Suppressor macrophage treated with lipopolysaccharide for 1 hour (primary cell): Measurements from ENCODE around the gene CACNB4.
"Not testable (repeated sequence)": the region's sequence is repeated elsewhere in the genome, so short reads cannot be mapped to it uniquely, and the experiment has no call there.

ENCODE experiments used
- DNase-seq, 3 donors: peaks; one replicate each; pipeline ENCODE4 v3.0.0-alpha.2; 2020 to 2022

CACNB4 gene

DNA sequence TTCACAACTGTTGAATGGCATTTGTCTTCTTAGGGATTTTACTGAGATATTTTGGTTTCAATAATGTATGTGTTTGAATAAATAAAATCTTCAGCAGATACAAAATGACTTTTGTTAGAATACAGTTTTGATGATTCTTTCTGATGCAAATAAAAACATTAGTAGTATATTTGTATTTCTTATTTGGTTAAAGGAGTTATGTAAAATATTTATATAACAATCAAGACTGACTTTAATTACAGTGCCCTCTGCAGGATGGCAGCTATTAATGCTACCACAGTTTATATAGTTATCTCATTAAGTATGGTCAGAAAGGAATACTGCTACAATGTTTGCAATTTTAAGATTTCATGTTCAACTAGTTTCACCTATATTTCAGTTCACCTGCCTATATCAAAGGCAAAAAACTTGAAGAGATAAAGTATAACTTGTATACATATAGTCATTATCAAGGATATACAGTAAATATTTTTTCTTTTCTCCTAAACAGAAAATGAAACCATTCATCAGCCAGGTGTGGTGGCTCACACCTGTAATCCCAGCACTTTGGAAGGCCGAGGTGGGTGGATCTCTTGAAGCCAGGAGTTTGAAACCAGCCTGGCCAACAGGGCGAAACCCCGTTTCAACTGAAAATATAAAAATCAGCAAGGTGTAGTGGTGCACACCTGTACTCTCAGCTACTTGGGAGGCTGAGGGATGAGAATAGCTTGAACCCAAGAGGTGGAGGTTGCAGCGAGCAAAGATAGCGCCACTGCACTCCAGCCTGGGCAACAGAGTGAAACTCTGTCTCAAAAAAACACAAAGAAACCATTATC, 290.4 kb downstream of the CACNB4 start:
- DNase-seq = peak; percentile 28 to 60 (median 56)

DNA sequence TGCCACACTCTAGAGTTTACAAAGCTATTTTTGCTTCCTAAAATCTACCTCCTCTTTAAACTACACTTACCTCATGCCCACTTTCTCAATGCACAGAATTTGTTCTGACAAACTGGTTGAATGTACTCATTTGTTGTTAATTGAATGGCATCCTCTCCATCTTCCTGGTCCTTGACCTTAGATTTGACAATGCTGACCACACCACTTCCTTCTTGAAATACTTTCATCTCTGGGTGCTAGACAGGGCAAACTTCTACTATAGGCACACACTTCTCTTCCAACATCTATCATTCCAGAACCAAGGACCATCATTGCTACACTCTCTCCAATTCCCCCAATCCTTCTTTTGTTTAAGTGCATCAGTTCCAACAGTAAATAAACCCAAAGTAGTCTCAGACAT, 292.9 kb downstream of the CACNB4 start:
- no peak for DNase-seq

DNA sequence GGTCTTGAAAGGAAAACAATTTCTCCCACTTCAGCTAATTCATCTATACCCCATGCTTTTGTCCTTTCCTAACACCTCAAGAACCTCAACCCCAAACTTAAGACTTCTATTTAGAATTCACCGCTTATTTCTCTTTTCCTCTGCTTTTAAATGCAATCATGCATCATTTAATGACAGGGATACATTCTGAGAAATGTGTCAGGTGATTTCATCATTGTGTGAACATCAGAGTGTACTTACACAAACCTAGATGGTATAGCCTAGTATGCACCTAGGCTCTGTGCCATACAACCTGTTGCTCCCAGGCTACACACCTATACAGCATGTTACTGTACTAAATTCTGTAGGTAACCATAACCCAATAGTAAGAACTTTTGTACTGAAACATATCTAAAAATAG, 293.5 kb downstream of the CACNB4 start:
- no peak for DNase-seq

DNA sequence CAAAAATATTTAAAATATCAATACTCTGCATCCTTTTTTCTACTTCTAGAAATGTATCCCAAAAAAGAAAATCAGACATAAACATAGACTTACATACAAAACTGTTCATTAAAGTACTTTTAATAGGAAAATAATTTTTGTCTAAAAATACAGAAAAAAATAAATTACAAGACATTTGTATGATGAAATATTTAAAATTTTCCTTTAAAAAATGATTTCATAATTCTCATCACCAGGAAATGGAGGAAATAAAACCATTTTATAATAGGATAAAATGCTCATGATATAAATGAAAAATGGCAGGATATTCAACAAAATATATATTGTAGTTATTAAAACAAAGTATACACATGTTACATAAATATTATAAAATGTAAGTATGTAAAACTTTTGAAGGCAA, 295.0 kb downstream of the CACNB4 start:
- no peak for DNase-seq

DNA sequence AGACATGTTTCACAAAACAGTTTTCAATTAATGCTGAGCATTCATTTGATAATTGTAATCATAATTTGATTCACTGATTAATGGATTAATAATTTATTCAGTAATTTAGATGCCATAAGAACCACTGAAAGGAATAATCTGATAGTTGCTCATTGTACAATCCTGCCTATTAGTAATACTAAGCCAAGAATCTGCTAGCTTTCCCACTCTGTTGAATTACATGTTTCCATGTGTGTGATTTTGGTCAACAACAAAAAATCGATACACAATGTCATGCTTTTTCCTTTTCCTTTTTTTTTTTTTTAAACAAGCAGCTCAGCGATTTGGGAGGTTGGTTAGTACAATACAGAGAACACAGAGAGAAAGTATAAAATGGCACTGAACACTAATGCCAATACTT, 296.5 kb downstream of the CACNB4 start:
- no peak for DNase-seq

DNA sequence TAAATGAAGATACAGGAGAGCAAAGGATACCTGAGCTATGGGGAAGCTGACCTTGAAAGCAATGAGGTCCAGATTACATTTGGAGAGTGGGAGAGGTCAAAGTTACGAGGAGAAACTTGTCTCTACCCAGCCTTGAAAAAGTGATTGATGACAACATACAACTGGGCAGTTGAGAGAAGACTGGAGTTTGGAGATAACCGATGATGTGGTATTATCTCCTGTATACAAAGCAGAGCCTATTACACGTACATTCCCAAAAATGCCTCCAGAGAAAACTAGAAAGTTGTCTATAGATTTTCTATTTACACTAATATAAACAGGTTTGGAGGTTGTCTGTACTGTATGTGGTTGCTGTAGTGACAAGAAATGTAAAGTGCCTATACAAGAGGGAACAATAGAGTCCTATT, 299.0 kb downstream of the CACNB4 start:
- no peak for DNase-seq

DNA sequence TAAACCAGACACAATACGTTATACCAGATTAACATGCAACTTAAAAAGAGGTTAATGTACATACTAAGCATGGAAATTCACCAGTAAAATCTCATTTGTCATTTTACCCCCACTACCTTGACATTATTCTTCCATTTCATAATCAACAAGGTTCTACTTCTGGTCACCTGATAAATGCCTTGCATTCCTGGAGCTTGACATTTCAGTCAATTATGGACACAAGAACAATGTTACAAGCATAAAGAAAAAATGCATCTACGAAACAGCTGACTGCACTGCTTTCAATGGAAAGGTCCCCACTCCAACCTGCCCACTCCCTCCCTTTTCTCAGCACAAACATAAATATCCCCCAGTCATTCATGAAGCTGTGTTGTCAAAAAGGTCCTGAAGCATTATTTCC, 302.1 kb downstream of the CACNB4 start:
- DNase-seq = no peak

DNA sequence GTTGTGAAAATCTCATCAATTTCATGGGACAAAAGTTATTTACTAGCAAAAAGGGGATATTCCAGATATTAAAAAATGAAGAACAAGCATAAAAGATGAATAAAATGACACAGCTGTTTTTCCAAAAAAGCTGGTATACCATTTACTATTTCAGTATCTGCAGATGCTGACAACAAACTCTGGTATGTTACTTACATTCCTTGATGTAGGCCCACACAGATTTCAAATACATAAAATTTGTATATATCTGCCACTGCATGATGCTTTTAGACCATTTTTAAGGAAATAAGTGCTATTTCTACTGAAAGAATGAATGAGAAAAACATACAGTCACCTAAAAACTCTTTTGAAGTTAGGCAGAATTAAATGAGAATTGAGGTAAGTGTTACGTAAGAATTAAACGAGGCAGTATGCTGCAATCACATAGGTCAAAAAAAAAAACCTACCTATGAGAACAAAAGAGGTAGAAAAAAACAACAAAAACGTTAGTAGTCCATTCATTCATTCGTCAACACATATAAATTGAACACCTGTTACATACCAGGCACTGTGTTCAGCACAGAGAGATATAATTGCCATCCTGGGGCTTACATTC, 303.1 kb downstream of the CACNB4 start:
- DNase-seq = no peak

DNA sequence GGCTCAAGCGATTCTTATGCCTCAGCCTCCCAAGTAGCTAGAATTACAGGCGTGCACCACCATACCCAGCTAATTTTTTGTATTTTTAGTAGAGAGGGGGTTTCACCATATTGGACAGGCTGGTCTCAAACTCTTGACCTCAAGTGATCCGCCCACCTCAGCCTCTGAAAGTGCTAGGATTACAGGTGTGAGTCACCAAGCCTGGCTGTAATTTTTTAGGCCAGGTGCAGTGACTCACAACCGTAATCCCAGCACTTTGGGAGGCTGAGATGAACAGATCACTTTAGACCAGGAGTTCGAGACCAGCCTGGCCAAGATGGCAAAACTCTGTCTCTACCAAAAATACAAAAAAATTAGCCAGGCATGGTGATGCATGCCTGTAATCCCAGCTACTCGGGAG, 304.4 kb downstream of the CACNB4 start:
- DNase-seq = not testable (repeated sequence)

DNA sequence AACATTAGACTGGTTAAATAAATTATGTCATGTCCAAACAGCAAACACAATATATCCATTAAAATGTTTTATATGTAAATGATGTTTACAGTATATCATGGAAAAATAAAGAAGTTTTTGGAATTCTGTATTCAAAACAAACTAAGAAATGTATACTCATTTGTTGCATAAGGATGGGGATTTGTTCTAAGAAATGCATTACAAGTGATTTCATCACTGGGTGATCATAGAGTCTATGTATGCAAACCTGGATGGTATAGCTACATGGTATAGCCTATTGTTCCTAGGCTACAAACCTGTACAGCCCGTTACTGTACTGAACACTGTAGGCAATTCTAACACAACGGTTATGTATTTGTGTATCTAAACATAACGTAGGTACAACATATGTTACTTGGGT, 305.7 kb downstream of the CACNB4 start:
- DNase-seq = no peak

DNA sequence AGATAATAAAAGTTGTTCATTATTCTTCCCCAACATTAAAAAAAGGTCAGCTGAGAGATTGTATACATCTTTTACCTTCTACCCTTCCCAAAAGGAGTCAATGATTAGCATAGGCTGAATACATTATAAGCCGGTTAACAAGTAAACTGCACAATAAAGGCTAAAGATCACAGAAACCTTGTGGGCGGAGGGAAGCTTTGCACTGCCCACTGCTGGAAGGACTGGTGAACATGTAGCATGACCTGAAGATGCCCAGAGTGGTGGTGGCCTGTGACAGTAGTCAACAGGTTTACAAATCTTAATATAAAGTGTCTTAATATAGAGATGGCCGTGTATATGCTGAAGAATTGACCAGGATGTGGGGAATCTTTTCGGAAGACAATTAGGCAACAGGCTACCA, 306.3 kb downstream of the CACNB4 start:
- no peak for DNase-seq

DNA sequence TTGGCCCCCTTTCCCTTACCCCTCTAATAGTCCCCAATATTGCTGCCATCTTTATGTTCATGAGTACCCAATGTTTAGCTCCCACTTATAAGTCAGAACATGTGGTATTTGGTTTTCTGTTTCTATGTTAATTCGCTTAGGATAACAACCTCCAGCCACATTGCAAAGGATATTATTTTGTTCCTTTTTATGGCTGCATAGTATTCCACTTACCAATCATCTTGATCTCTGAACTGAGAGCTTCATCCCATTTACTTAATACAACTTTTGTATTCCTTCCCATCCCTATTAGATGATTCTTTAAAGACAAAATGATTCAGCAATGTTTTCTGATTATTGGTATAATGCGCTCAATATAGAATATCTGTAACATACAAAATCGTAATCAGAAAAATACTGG, 307.3 kb downstream of the CACNB4 start:
- DNase-seq = no peak

DNA sequence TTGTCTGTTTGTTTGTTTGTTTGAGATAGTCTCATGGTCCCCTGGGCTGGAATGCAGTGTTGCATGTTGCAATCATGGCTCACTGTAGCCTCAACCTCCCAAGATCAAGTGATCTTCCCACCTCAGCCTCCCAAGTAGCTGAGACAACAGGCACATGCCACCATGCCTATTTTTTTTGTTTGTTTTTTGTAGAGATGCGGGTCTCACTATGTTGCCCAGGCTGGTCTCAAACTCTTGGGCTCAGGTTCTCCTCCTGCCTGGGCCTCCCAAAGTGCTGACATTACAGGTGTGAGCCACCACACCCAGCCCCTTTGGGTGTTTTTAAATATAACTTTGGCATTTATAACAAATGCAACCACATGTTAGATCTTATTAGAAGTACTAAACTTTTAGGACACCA, 308.2 kb downstream of the CACNB4 start:
- DNase-seq = no peak

DNA sequence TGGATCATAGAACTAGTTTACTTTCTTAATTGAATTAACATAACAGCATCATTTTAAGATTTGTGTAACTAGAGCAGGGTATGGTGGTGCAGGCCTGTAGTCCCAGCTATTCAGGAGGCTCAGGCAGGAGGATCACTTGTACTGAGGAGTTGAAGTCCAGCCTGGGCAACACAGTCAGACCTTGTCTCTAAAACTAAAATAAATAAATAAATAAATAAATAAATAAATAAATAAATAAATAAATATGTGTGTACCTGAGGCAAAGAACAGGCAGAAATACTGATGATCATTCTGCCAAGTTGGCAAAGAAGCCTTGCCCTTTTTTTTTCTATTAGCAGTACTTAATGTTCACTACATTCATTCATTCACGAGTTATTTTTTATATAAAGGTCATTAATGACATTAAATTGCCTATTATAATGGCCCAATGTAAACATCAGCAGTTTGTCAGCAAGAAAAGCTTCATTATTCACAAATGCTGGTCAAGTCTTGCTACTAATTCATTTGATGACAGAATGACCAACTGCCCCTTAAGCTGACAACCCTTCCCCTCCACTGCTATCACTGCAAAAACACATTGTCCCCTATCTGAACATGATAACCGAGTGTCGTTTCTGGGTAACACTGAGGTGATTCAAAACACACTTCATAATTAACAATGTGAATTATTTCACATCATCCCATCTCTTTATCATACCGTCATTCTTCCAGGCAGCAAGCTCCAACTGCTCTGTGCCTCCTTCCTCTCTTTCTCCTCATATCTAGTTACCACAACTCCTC, 309.6 kb downstream of the CACNB4 start:
- DNase-seq = no peak

DNA sequence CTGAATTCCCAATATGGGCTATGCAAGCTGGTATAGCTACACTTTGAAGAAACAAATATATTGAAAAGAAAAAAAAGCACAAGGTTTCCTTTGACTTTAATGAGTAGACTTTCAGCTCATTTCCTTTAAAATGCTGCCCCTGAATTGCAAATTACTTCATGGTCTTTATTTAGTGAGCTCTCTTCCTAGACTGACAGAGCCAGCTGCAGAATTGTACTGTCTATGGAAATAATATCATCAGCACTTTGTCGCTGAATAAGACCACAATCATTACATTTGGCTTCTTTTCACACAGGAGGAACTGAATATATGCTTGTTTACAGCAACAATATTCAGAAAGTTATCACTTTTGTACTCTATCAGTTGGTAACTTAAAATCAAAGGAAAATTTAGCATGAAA, 312.4 kb downstream of the CACNB4 start:
- no peak for DNase-seq

DNA sequence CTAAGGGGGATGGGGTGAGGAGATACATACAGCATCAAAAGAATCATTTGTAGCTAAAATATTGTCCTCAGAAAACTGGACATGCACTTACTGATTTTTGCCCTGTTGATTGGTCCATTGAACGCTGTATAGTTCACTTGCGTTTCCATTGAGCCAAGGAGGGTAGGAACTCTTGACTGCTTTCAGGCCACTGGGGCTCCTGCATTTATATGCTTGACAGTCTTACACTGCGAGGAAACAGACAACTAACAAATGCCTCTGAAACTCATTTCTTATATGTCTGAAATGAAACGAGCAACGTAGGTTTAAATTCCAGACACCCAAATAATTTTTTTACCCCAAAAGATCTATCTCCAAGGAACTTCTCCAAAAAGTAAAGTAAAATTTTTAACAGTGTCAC, 312.8 kb downstream of the CACNB4 start:
- DNase-seq = no peak

DNA sequence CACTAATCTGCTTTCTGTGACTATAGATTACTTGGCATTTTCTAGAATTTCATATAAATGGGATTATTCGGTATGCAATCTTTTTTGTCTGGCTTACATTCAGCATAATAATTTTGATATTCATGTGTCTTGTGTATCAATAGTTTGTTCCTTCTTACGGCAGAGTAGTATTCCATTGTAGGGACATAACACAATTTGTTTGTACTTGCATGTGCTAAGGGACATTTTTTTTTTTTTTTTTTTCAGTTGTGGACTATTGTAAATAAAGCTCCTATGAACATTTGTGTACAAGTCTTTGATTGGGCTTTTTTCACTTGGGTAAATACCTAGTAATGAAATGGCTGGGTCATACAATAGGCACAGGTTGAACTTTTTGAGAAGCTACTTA, 315.7 kb downstream of the CACNB4 start:
- no peak for DNase-seq
